Neural cell (in vitro differentiated cells): ENCODE results near the gene TRPV2. TPM values are rescaled to one million over a fixed set of nuclear protein-coding genes. Genes with fewer than 3 reads are reported as not detected.
"Not testable (repeated sequence)": the region's sequence is repeated elsewhere in the genome, so short reads cannot be mapped to it uniquely, and the experiment has no call there.

Experiments used
- H2AFZ ChIP-seq: fragments of 200-600, 300-800 bp; sonication (generic), shearing (Covaris generic); 2 replicates; pipeline ENCODE4 v1.6.0; 2014; ENCODE audit warnings: low read depth, mild to moderate bottlenecking, antibody characterized with exemption, low read length, moderate library complexity
- H3F3A ChIP-seq: fragments of 200-600 bp; shearing (Covaris generic); 2 replicates; pipeline ENCODE4 v1.6.1; 2016; ENCODE audit warnings: mild to moderate bottlenecking, moderate library complexity, mixed read lengths, antibody characterized with exemption, low read length; ENCODE audit not compliant: insufficient read depth, poor library complexity, severe bottlenecking
- H3K27ac ChIP-seq: fragments of 200-600, 300-800 bp; sonication (generic), shearing (Covaris generic); 2 replicates; pipeline ENCODE4 v1.5.1; 2014; ENCODE audit warnings: mild to moderate bottlenecking, low read length, moderate library complexity
- H3K27me3 ChIP-seq: fragments of 300-800, 200-600 bp; sonication (generic), shearing (Covaris generic); 2 replicates; pipeline ENCODE4 v1.6.0; 2014; ENCODE audit warnings: mild to moderate bottlenecking, low read depth, low read length, moderate library complexity; ENCODE audit not compliant: insufficient read depth
- H3K36me3 ChIP-seq: fragments of 300-800, 200-600 bp; sonication (generic), shearing (Covaris generic); 2 replicates; pipeline ENCODE4 v1.5.1; 2014; ENCODE audit warnings: mild to moderate bottlenecking, antibody characterized with exemption, low read length, moderate library complexity; ENCODE audit not compliant: insufficient read depth
- H3K4me2 ChIP-seq: fragments of 300-800, 200-600 bp; sonication (generic), shearing (Covaris generic); 2 replicates; pipeline ENCODE4 v1.6.0; 2014; ENCODE audit warnings: mild to moderate bottlenecking, low read length
- H3K4me3 ChIP-seq: fragments of 300-800, 200-600 bp; sonication (generic), shearing (Covaris generic); 2 replicates; pipeline ENCODE4 v1.5.1; 2014; ENCODE audit warnings: mild to moderate bottlenecking, low read length, moderate library complexity
- H3K79me2 ChIP-seq: fragments of 200-600 bp; shearing (Covaris generic); replicated peaks from 2 replicates; pipeline ENCODE4 v1.6.0; 2014; ENCODE audit warnings: mild to moderate bottlenecking, low read length, moderate library complexity; ENCODE audit not compliant: insufficient read depth
- H3K9ac ChIP-seq: fragments of 300-800, 200-600 bp; sonication (generic), shearing (Covaris generic); 2 replicates; pipeline ENCODE4 v1.6.1; 2016; ENCODE audit warnings: mild to moderate bottlenecking, low read length, mixed read lengths
- H3K9me2 ChIP-seq: fragments of 200-600 bp; shearing (Covaris generic); 2 replicates; pipeline ENCODE4 v1.6.1; 2016; ENCODE audit warnings: mild to moderate bottlenecking, low read length, mixed read lengths; ENCODE audit not compliant: insufficient read depth
- H3K9me3 ChIP-seq: fragments of 200-600, 300-800 bp; sonication (generic), shearing (Covaris generic); 2 replicates; pipeline ENCODE4 v1.6.1; 2016; ENCODE audit warnings: mild to moderate bottlenecking, mixed run types, low read length, moderate library complexity, mixed read lengths
- H4K20me1 ChIP-seq: fragments of 200-600 bp; shearing (Covaris generic); 2 replicates; pipeline ENCODE4 v1.6.1; 2016; ENCODE audit warnings: mild to moderate bottlenecking, mixed run types; ENCODE audit not compliant: insufficient read depth
- CTCF ChIP-seq: fragments of 450-650 bp; IDR thresholded peaks from 2 replicates; pipeline ENCODE4 v1.5.1; 2014; ENCODE audit warnings: antibody characterized with exemption, mild to moderate bottlenecking, moderate library complexity; ENCODE audit not compliant: poor library complexity, severe bottlenecking
- EP300 ChIP-seq: fragments of 450-650 bp; conservative IDR thresholded peaks from 2 replicates; pipeline ENCODE4 v1.6.1; 2014; ENCODE audit warnings: antibody characterized with exemption, mild to moderate bottlenecking, moderate library complexity; ENCODE audit not compliant: poor library complexity, severe bottlenecking
- EZH2 ChIP-seq: fragments of 200-600, 300-800 bp; shearing (Covaris generic), sonication (generic); IDR thresholded peaks from 2 replicates; pipeline ENCODE4 v1.6.1; 2014; ENCODE audit warnings: antibody characterized with exemption, low read length, borderline replicate concordance, mild to moderate bottlenecking; ENCODE audit not compliant: insufficient read depth, poor library complexity, severe bottlenecking
- MXI1 ChIP-seq: fragments of 450-650 bp; conservative IDR thresholded peaks from 2 replicates; pipeline ENCODE4 v1.6.1; 2014; ENCODE audit warnings: antibody characterized with exemption, mild to moderate bottlenecking; ENCODE audit not compliant: poor library complexity, severe bottlenecking
- POLR2AphosphoS5 ChIP-seq: IDR thresholded peaks from 2 replicates; pipeline ENCODE4 v1.6.1; 2012
- RAD21 ChIP-seq: fragments of 450-650 bp; conservative IDR thresholded peaks from 2 replicates; pipeline ENCODE4 v1.6.1; 2014; ENCODE audit warnings: antibody characterized with exemption, mild to moderate bottlenecking, moderate library complexity
- SMC3 ChIP-seq: fragments of 450-650 bp; conservative IDR thresholded peaks from 2 replicates; pipeline ENCODE4 v1.6.1; 2014; ENCODE audit warnings: antibody characterized with exemption, mild to moderate bottlenecking, moderate library complexity; ENCODE audit not compliant: poor library complexity
- TAF1 ChIP-seq: IDR thresholded peaks from 2 replicates; pipeline ENCODE4 v1.6.1; 2012; ENCODE audit warnings: low read depth
- polyA plus RNA-seq: library from polyadenylated mRNA; depleted of rRNA; stranded (reverse); fragments of >200 nt; gene quantifications from 2 replicates; pipeline ENCODE4 v1.2.3, GENCODE V29; 2014
- TF ChIP-seq, protein P1 (sequence below): IDR thresholded peaks from 2 replicates; pipeline ENCODE4 v1.6.1; 2012; ENCODE audit warnings: borderline replicate concordance

TRPV2 gene
- polyA plus RNA-seq, 1 donor from 2014 or later, result not detected

- H4K20me1 ChIP-seq, H3K27me3 ChIP-seq, H3K36me3 ChIP-seq, H3K9me3 ChIP-seq, H3K27ac ChIP-seq, H3K9me2 ChIP-seq, H3K4me2 ChIP-seq, H2AFZ ChIP-seq, H3K9ac ChIP-seq, H3K79me2 ChIP-seq, H3K4me3 ChIP-seq, H3F3A ChIP-seq: not testable (repeated sequence)
Measured at GRCh38 chr17:16396693-16397092, 18.7 kb upstream of the TRPV2 start.

DNA sequence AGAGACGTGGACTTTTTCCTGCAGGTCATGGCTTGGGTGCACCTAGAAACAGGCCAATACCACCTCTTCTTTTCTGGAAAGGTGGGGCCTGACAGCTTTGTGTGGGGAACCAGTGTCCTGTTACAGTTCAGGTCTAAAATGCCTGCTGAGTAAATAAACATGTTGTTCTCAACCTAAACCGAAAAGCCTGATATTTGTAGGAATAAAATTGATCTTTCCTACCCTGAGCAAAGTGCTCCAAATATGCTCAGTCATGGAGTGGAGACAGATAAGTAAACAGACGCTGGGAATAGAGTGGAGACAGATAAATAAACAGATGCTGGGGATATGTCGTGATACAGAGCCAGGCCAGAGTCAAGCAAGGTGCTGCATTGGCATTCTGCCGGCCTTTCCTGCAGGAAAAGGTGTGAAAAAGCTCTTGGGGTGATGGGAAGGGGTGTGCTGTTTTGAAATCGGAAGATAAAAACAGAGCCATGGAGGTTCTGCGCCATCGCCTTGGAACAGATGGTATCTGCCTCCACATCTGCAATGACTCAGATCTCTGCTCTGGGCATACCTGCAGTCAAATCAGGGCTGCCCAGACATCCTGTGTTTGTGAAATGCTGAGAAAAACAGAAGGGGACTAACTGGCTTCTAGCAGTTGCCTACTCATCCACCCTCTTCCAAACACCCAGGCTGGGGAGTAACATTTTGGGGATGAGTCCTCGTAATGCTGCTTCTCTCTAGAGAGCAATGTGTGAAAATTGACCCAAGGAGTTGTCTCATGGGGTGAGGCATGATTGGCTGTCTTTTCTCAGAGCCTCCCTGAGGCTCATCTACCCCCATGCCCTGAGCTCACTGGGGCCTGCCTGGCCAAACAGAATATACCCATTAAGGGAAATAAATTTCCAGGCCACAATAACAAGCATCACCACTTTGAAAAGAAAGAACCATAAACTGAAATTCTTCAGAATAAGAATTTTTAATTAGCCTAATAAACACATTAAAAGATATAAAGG, 16.8 kb upstream of the TRPV2 start:
- Histone ChIP-seq H3K4me3 (no peak overlapping the region), H3K9ac (no peak overlapping the region), H3K9me3 (no peaks in the 10 kb centered on the region), H3K36me3 (no peaks in the 10 kb centered on the region), H3F3A (no peaks in the 10 kb centered on the region), H3K79me2 (no peaks in the 10 kb centered on the region), H2AFZ (no peak overlapping the region), H3K9me2 (no peaks in the 10 kb centered on the region), H4K20me1 (no peaks in the 10 kb centered on the region), H3K27ac (no peak overlapping the region), H3K4me2 (no peak overlapping the region), H3K27me3 (no peaks in the 10 kb centered on the region)
- TF ChIP-seq SMC3, result no peak
- TF ChIP-seq RAD21, result no peak
- TF ChIP-seq EZH2, result no peak
- TF ChIP-seq MXI1, result no peak
- no peak for TF ChIP-seq POLR2AphosphoS5
- no peak for TF ChIP-seq CTCF
- TF ChIP-seq TAF1, result no peak
- TF ChIP-seq, protein P1, sequence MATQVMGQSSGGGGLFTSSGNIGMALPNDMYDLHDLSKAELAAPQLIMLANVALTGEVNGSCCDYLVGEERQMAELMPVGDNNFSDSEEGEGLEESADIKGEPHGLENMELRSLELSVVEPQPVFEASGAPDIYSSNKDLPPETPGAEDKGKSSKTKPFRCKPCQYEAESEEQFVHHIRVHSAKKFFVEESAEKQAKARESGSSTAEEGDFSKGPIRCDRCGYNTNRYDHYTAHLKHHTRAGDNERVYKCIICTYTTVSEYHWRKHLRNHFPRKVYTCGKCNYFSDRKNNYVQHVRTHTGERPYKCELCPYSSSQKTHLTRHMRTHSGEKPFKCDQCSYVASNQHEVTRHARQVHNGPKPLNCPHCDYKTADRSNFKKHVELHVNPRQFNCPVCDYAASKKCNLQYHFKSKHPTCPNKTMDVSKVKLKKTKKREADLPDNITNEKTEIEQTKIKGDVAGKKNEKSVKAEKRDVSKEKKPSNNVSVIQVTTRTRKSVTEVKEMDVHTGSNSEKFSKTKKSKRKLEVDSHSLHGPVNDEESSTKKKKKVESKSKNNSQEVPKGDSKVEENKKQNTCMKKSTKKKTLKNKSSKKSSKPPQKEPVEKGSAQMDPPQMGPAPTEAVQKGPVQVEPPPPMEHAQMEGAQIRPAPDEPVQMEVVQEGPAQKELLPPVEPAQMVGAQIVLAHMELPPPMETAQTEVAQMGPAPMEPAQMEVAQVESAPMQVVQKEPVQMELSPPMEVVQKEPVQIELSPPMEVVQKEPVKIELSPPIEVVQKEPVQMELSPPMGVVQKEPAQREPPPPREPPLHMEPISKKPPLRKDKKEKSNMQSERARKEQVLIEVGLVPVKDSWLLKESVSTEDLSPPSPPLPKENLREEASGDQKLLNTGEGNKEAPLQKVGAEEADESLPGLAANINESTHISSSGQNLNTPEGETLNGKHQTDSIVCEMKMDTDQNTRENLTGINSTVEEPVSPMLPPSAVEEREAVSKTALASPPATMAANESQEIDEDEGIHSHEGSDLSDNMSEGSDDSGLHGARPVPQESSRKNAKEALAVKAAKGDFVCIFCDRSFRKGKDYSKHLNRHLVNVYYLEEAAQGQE, result no peak
- TF ChIP-seq EP300, result no peak

GRCh38 chr17:16403847-16404246, 11.5 kb upstream of the TRPV2 start:
- H3K27me3 ChIP-seq, H3K4me3 ChIP-seq, H2AFZ ChIP-seq, H3K9me3 ChIP-seq, H3K9me2 ChIP-seq, H3K4me2 ChIP-seq, H4K20me1 ChIP-seq, H3F3A ChIP-seq, H3K9ac ChIP-seq, H3K79me2 ChIP-seq, H3K27ac ChIP-seq, H3K36me3 ChIP-seq: not testable (repeated sequence)
